Neuronal stem cell (in vitro differentiated cells): ENCODE data around the gene AUTS2.

ENCODE experiments used
- DNase-seq: peaks from one replicate; pipeline ENCODE4 v3.0.0-alpha.2; 2013; ENCODE audit warnings: low spot score
- H2AFZ ChIP-seq: one replicate; pipeline ENCODE4 v1.6.1; 2013; ENCODE audit warnings: mild to moderate bottlenecking, low read length, inconsistent platforms
- H2AK5ac ChIP-seq: 2 replicates; pipeline ENCODE4 v1.6.1; 2013; ENCODE audit warnings: low read depth, mild to moderate bottlenecking, inconsistent platforms, low read length, moderate library complexity, mixed read lengths
- H2BK120ac ChIP-seq: 2 replicates; pipeline ENCODE4 v1.6.1; 2013; ENCODE audit warnings: low read depth, mild to moderate bottlenecking, inconsistent platforms, low read length, moderate library complexity, mixed read lengths
- H2BK12ac ChIP-seq: one replicate; pipeline ENCODE4 v1.6.1; 2013; ENCODE audit warnings: low read length, inconsistent platforms
- H2BK15ac ChIP-seq: 2 replicates; pipeline ENCODE4 v1.6.1; 2013; ENCODE audit warnings: mild to moderate bottlenecking, low read length, inconsistent platforms, mixed read lengths
- H2BK5ac ChIP-seq: one replicate; pipeline ENCODE4 v1.6.1; 2013; ENCODE audit warnings: inconsistent platforms, mild to moderate bottlenecking, low read length, moderate library complexity
- H3K14ac ChIP-seq: one replicate; pipeline ENCODE4 v1.6.1; 2013; ENCODE audit warnings: low read length, inconsistent platforms
- H3K18ac ChIP-seq: 2 replicates; pipeline ENCODE4 v1.6.1; 2013; ENCODE audit warnings: low read length, inconsistent platforms
- H3K23ac ChIP-seq: 2 replicates; pipeline ENCODE4 v1.6.1; 2013; ENCODE audit warnings: low read depth, mild to moderate bottlenecking, mixed read lengths, low read length, inconsistent platforms; ENCODE audit not compliant: poor library complexity
- H3K27ac ChIP-seq: replicated peaks from 3 replicates; pipeline ENCODE4 v1.5.1; 2013; ENCODE audit warnings: low read length, inconsistent platforms
- H3K27me3 ChIP-seq, 3 experiments: 2 replicates each; pipeline ENCODE4 v1.6.1; 2013; ENCODE audit warnings: low read length in 3 of 3, mild to moderate bottlenecking in 2 of 3, inconsistent platforms in 1 of 3, low read depth in 1 of 3, mixed read lengths in 1 of 3, moderate library complexity in 1 of 3; ENCODE audit not compliant: control insufficient read depth in 3 of 3, insufficient read depth in 3 of 3
- H3K36me3 ChIP-seq, 2 donors: replicated peaks in 1 of 2; 2 replicates each; pipeline ENCODE4 v1.6.1; 2013; ENCODE audit warnings: low read length in 2 of 2; ENCODE audit not compliant: control insufficient read depth in 2 of 2, insufficient read depth in 2 of 2
- H3K4ac ChIP-seq: 2 replicates; pipeline ENCODE4 v1.6.1; 2013; ENCODE audit warnings: inconsistent platforms, mild to moderate bottlenecking, low read length, moderate library complexity
- H3K4me1 ChIP-seq, 2 donors: 1 replicate in 1 of 2; 2 replicates in 1 of 2; pipeline ENCODE4 v1.6.1; 2013; ENCODE audit warnings: low read length in 2 of 2, low read depth in 1 of 2; ENCODE audit not compliant: control insufficient read depth in 2 of 2, insufficient read depth in 1 of 2
- H3K4me2 ChIP-seq: one replicate; pipeline ENCODE4 v1.6.1; 2013; ENCODE audit warnings: mild to moderate bottlenecking, low read length, inconsistent platforms; ENCODE audit not compliant: insufficient read depth, poor library complexity, severe bottlenecking
- H3K4me3 ChIP-seq, 2 donors: 2 replicates each; pipeline ENCODE4 v1.5.1; 2013; ENCODE audit warnings: low read length in 2 of 2, mild to moderate bottlenecking in 2 of 2, inconsistent platforms in 1 of 2, moderate library complexity in 1 of 2
- H3K79me1 ChIP-seq: one replicate; pipeline ENCODE4 v1.6.1; 2013; ENCODE audit warnings: low read depth, mild to moderate bottlenecking, inconsistent platforms, low read length, moderate library complexity
- H3K9ac ChIP-seq: one replicate; pipeline ENCODE4 v1.6.1; 2013; ENCODE audit warnings: mild to moderate bottlenecking, low read depth, low read length, inconsistent platforms; ENCODE audit not compliant: poor library complexity
- H3K9me3 ChIP-seq, 2 donors: replicated peaks in 1 of 2; 2 replicates each; pipeline versions ENCODE3 to v1.6.1; 2013; ENCODE audit warnings: low read length in 2 of 2, mild to moderate bottlenecking in 2 of 2, inconsistent platforms in 1 of 2, low read depth in 1 of 2, mixed read lengths in 1 of 2, moderate library complexity in 1 of 2; ENCODE audit not compliant: control insufficient read depth in 2 of 2, insufficient read depth in 1 of 2
- H4K8ac ChIP-seq: one replicate; pipeline ENCODE4 v1.6.1; 2013; ENCODE audit warnings: low read depth, mild to moderate bottlenecking, inconsistent platforms, low read length, moderate library complexity
- H4K91ac ChIP-seq: one replicate; pipeline ENCODE4 v1.6.1; 2013; ENCODE audit warnings: low read length, low read depth, mild to moderate bottlenecking, inconsistent platforms; ENCODE audit not compliant: poor library complexity
- WGBS, 2 donors: extraction: QIAGEN DNeasy Blood & Tissue Kit; methylation state at CpG; one replicate each; pipeline ENCODE4 v1.1.7; 2013; ENCODE audit warnings: missing lambda C conversion rate in 2 of 2, mixed read lengths in 1 of 2; ENCODE audit not compliant: insufficient read length in 2 of 2, insufficient replicate concordance in 1 of 2; ENCODE audit errors: extremely low coverage in 2 of 2; 5-methylcytosine and 5-hydroxymethylcytosine counted together

Gene AUTS2

DNA sequence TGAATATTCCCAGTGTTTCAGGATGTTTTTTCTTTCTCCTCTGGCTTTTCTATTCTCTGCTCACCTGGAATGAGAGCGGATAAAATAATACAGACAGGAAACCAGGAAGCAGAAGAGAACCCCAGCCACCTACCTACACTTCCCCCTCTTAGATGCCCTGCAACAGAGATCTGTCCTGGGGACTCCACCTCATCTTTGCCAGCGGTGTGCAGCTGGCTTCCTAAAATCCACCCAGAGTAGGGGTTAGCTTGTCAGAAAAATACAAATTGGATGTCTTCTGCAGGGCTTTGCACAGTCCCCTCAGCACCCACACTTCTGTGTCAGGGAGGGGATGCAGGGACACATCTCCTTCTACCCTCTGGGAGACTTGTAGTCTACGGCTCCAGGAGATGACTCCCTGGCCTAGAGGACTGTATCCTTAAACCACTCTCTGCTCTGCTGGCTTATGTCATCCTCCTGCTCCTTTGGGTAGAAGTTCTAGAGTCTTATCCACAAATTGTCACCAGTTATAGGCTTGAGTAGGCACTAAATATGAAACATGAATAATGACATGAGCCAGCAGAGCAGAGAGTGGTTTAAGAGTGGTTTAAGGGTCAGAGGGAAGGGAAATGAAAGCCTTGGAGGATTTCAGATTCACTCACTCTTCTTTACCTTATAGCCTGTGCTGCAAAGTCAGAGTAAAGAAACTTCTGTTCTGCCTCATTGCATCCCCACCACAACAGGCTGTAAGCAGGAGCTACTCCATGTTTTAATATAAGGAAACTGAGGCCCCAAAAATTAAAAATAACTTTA, 749.4 kb downstream of the AUTS2 start:
- H3K4me1 ChIP-seq, result peaks cover 0 to 7% of the 10 kb centered on the region in 2 donors
- no peak overlapping the region for H2AFZ ChIP-seq
- no peaks in the 10 kb centered on the region for H3K79me1 ChIP-seq
- H2BK5ac ChIP-seq, result no peak overlapping the region
- no peak overlapping the region for H3K4me3 ChIP-seq
- no peak overlapping the region for H3K9ac ChIP-seq
- WGBS, 2 donors, result no CpG with 5 or more reads among the region's 3 CpGs
- no peak overlapping the region for H3K4ac ChIP-seq
- H2BK15ac ChIP-seq, result no peak overlapping the region
- H3K23ac ChIP-seq, result no peak overlapping the region
- H3K18ac ChIP-seq, result no peak overlapping the region
- H3K14ac ChIP-seq, result no peak overlapping the region
- H3K27ac ChIP-seq, result no peak overlapping the region
- no peaks in the 10 kb centered on the region for H3K9me3 ChIP-seq
- no peak overlapping the region for H3K4me2 ChIP-seq
- H3K27me3 ChIP-seq, result peaks cover 0 to 4% (median 0%) of the 10 kb centered on the region in 3 experiments
- no peak overlapping the region for H4K91ac ChIP-seq
- no peak for DNase-seq
- no peak overlapping the region for H2BK120ac ChIP-seq
- H2AK5ac ChIP-seq, result no peak overlapping the region
- H4K8ac ChIP-seq, result no peak overlapping the region
- no peaks in the 10 kb centered on the region for H3K36me3 ChIP-seq
- H2BK12ac ChIP-seq, result no peak overlapping the region

DNA sequence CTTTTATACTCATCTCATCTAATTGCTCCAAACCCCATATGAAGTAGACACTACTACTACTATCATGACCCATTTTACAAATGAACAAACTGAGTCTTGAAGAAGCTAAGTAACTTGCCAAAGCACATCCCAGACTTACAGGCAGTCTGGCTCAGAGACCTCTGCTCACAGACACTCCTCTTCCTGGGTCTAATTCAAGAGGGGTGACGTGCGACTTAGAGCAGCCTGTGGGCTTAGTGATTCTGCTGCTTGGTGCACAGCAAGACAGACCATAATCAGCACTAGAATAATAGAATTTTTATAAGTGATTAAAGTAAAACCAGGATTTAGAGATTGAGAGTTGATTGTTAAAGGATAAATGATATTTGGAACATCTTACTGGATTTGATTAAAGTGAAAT, 750.8 kb downstream of the AUTS2 start:
- WGBS, 2 donors, result no CpG with 5 or more reads among the region's 2 CpGs
- no peak overlapping the region for H3K23ac ChIP-seq

DNA sequence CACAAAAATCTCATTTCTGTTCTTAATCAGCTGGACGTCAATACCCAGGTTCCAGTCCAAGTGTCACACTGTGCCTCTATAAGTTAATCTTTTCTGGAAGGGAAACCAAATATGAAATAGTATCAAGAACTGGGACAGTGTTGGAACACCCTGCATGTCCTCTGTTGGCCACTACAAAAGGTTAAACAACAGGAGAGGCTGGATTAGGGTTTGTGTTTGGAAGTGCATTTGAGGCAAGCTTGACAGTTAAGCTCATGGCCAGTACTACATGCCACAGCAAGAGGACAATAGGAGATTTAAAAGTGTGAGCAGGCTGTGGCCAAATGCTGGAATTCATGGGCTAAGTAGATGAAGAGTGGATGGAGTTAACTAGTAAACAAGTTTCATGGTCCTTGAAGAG, 751.5 kb downstream of the AUTS2 start:
- H4K91ac ChIP-seq, result no peak overlapping the region
- H3K4me1 ChIP-seq, result peaks cover 0 to 6% of the 10 kb centered on the region in 2 donors
- H3K27me3 ChIP-seq, result peaks cover 0 to 4% (median 0%) of the 10 kb centered on the region in 3 experiments
- H3K9ac ChIP-seq, result no peak overlapping the region
- no peak overlapping the region for H3K27ac ChIP-seq
- DNase-seq, result no peak
- no peak overlapping the region for H3K14ac ChIP-seq
- no peak overlapping the region for H2BK5ac ChIP-seq
- no peaks in the 10 kb centered on the region for H3K79me1 ChIP-seq
- no peak overlapping the region for H3K4ac ChIP-seq
- no peak overlapping the region for H2BK120ac ChIP-seq
- no peak overlapping the region for H2BK12ac ChIP-seq
- H3K4me3 ChIP-seq, result no peak overlapping the region
- no peaks in the 10 kb centered on the region for H3K36me3 ChIP-seq
- no peak overlapping the region for H2AK5ac ChIP-seq
- no peak overlapping the region for H2BK15ac ChIP-seq
- no peak overlapping the region for H3K4me2 ChIP-seq
- no peak overlapping the region for H2AFZ ChIP-seq
- H4K8ac ChIP-seq, result no peak overlapping the region
- no peaks in the 10 kb centered on the region for H3K9me3 ChIP-seq
- H3K18ac ChIP-seq, result no peak overlapping the region
- H3K23ac ChIP-seq, result no peak overlapping the region
- WGBS, 2 donors, result no CpG with 5 or more reads among the region's 1 CpG

More for the DNA sequence above, 750.8 kb downstream of the AUTS2 start:
- H3K4me2 ChIP-seq, result no peak overlapping the region
- H3K4ac ChIP-seq, result no peak overlapping the region
- no peak overlapping the region for H2BK120ac ChIP-seq
- no peaks in the 10 kb centered on the region for H3K36me3 ChIP-seq
- H2AK5ac ChIP-seq, result no peak overlapping the region
- no peak for DNase-seq
- no peak overlapping the region for H3K9ac ChIP-seq
- H3K14ac ChIP-seq, result no peak overlapping the region
- no peak overlapping the region for H2BK15ac ChIP-seq
- H4K8ac ChIP-seq, result no peak overlapping the region
- peaks cover 0 to 7% of the 10 kb centered on the region in 2 donors for H3K4me1 ChIP-seq
- no peak overlapping the region for H2BK12ac ChIP-seq
- H3K9me3 ChIP-seq, result no peaks in the 10 kb centered on the region
- no peak overlapping the region for H2AFZ ChIP-seq
- H2BK5ac ChIP-seq, result no peak overlapping the region
- no peak overlapping the region for H4K91ac ChIP-seq
- H3K27me3 ChIP-seq, result peaks cover 0 to 4% (median 0%) of the 10 kb centered on the region in 3 experiments
- no peak overlapping the region for H3K18ac ChIP-seq
- no peak overlapping the region for H3K4me3 ChIP-seq
- H3K79me1 ChIP-seq, result no peaks in the 10 kb centered on the region
- no peak overlapping the region for H3K27ac ChIP-seq

DNA sequence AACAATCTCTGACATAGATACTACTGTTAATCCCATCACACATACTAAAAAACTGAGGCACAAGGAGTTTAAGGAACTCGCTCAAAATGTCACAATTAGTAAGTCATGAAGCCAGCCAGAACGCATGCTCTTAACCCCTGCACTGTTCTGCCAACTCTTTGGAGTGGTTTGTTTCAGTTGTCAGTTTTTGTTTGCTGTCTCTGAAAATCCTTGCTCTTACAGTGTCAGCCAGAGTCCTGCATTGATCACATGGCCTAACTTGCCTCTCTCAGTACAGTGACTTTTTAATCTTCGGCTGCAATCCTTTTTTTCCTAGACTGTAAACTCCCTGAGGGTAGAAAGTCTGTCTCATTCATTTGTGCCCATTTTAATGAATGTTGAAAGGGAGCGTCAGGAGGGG, 753.8 kb downstream of the AUTS2 start:
- H3K79me1 ChIP-seq, result no peaks in the 10 kb centered on the region
- no peak for DNase-seq
- H2BK15ac ChIP-seq, result no peak overlapping the region
- H4K91ac ChIP-seq, result no peak overlapping the region
- peaks cover 6 to 18% of the 10 kb centered on the region in 2 donors for H3K4me1 ChIP-seq
- no peak overlapping the region for H2BK120ac ChIP-seq
- no peaks in the 10 kb centered on the region for H3K27me3 ChIP-seq
- H3K23ac ChIP-seq, result no peak overlapping the region
- H3K36me3 ChIP-seq, result no peaks in the 10 kb centered on the region
- H3K18ac ChIP-seq, result no peak overlapping the region
- H3K4me2 ChIP-seq, result no peak overlapping the region
- no peaks in the 10 kb centered on the region for H3K9me3 ChIP-seq
- H3K27ac ChIP-seq, result no peak overlapping the region
- no peak overlapping the region for H2BK12ac ChIP-seq
- no peak overlapping the region for H2AK5ac ChIP-seq
- no peak overlapping the region for H3K9ac ChIP-seq
- whole genome bisulfite sequencing, 2 donors, result no CpG with 5 or more reads among the region's 4 CpGs
- H3K14ac ChIP-seq, result no peak overlapping the region
- H2BK5ac ChIP-seq, result no peak overlapping the region
- no peak overlapping the region for H3K4ac ChIP-seq
- H4K8ac ChIP-seq, result no peak overlapping the region
- H2AFZ ChIP-seq, result no peak overlapping the region
- no peak overlapping the region for H3K4me3 ChIP-seq
